GM21447 (cell line): ENCODE results near the gene NRN1.
"Not testable (repeated sequence)": the region's sequence is repeated elsewhere in the genome, so short reads cannot be mapped to it uniquely, and the experiment has no call there.

ENCODE experiments used
- ATAC-seq: cut with Tn5 transposase; IDR thresholded peaks from one replicate; pipeline ENCODE4 v1.9.1; 2021; ENCODE audit not compliant: unreplicated experiment

NRN1 gene

DNA sequence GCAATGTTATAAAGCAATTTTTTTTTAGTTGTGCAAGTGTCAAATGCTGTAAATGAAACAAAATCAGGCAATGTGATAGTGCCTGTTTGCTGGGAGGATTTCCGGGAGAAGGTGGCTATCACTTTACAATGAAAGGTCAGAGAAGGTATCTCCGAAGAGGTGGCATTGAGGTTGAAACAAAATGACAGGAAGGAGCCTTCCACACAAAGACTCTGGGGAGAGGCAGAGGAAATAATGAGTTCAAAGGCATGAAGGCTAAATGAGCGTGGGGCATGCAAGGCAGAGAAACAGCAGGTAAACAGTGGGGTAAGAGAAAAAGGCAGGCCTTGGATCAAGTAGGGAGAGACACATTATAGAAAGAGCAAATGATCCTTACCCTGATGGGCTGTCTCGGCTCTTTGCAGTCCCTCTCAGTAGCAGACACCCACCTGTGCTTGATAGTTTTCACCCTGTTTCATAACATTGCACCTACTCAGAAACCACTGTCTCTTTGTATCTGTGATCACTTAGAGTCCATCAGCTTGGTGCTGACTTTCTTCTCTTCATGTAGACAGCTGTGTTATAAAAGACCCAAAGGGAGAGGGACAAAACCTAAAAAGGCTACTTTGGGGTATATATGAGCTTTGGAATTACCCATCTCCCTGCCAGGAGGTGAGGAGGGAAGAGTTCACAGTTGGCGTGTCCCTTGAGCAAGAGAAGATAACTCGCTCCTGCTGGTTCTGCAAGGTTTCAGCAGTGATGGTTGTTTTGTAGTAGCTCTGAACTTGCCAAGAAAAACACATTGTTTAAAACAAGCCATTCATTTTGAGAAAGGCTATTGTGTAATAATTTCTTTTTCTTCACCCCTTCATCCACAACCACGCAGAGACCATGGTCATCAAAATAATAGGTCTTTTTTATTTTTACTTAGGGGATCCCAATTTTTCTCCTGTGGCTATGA is 22.3 kb downstream of the NRN1 start:
- no peak for ATAC-seq

DNA sequence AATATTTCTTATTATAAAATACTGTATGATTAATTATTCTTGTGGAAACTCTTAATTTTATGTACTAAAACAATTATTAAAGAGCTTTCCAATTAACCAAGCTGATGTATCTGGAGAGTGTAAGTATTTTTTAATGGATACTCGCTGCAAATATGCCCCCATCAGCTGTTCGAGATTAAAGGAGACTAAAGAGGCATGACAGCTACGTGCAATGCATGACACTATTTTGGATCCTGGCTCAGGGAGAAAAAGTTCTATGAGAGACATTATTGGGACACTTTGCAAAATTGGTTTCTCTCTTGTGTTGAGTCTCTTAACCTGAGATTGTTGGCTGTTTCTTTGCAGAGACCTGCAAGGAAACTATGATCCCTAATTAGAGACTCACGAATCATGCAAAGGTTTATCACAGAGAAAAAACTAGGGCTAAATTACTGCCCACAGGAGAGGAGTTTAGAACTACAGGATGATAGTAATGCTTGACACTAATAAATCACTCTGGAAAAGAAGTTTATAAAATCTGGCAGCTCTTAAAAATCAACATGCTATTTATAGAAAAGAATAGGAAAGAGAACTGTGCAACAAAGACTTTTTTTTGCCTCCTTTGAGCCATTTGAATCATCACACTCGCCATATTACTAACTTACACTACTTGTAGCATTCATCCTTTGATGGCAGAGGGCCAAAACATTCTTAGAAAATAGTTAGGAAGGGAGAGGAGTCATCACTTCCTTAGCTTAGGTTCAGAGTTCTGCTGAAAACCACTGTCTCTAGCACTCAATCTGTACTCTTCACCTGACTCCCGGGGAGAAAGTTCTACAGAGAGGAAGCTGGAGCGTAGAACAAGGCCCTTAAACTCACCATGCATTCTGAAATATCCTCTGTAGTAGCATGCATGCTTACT is 25.3 kb downstream of the NRN1 start:
- no peak for ATAC-seq

GRCh38 chr6:5979650-5980420 is 26.9 kb downstream of the NRN1 start:
- ATAC-seq: no peak

DNA sequence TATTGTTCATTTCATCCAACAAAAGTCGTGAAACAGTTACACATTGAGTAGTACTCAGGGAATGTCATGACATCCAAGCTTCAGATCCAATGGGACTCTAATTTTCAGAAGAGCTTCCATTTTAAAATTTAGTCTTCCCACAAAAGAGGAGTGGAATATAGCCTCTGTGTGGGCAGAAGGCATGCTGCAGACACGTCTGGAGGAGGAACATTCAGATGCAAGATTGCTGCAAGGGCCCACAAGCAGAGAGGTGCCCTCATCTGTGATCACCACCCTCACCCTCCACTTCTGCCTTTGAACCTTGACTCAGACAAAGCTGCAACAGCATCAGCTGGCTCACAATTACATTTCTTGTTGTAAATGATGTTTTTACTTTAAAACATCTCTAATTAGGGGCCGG is 29.9 kb downstream of the NRN1 start:
- no peak for ATAC-seq

DNA sequence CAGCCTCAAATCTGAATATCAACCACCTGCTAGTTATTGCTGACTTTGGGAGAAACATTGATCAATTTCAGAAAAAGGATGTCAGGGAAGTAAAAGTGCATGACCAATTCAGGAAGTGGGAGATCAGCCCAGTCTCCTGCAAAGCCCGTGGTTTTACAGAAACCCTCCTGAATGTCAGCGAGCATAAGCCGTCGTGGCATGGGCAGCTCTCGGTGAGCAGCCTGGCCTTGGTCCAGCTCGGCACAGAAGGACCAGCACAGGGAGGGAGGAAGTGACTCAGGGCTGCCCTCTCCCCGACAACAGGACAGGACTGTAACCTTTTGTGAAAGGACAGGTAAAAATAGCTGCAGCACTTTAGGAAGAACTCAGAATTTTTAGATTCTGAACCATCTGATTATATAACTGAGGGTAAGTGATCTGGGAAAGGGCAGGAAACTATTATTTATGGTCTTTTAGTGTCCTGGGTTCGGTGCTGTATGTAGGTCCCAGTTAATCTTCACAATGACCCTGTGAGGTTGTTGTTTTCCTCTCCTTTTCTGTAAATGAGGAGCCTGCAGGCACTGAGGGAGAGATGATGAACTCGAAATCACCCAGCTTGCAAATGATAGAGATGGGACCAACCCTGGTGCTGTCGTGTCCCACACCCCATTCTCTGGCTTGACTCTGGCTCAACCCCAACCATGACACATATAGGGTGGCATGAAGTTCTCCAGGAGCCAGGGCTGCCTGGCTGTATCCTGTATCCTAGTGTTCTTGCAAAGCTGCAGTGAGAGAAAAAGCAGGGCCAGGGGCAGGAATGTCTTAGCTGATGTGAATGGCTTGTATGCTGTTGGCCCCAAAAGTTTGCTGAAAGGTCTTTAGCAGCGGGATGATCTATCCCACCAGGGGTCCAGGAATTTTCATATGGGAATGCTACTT is 37.6 kb downstream of the NRN1 start:
- no peak for ATAC-seq

- not testable (repeated sequence) for ATAC-seq
Measured at GRCh38 chr6:5968036-5968435, 38.7 kb downstream of the NRN1 start.

DNA sequence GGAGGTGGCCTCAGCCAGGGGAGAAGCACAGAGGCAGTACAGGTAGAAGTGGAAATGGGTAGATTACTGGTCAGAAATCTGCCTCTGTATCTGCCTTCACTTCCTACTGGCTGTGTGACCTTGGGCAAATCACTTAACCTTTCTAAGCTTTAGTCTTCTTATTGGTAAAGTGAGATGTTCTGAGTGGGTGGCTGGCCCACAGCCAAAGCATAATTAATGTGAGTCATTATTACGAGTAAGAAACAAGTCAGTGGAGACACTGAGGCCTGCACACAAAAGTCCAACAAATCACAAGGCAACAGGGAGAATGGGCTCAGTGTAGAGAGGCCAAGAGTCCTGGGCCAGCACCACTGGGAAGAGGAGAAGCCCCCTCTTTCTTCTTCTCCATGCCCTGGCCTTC is 39.1 kb downstream of the NRN1 start:
- ATAC-seq: no peak

DNA sequence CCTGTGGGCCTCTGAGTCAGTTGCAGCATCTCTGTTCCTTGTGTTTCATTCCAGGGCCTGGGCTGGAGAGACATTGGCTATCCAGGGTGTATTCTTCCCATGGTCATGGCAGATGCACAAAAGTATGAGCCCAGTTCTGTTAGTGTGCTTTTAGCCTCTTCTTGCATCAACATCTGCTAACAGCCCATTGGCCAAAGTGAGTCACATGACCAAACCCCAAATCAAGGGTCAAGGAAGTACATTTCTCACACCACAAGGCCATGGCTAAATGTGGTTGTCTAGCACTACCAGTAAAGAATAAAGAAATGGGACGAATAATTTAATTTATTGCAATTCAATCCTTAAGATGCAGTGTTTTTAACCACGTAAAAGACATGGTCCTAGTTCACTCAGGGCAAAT is 43.9 kb downstream of the NRN1 start:
- ATAC-seq: no peak

GRCh38 chr6:5961836-5962235 is 44.9 kb downstream of the NRN1 start:
- no peak for ATAC-seq

DNA sequence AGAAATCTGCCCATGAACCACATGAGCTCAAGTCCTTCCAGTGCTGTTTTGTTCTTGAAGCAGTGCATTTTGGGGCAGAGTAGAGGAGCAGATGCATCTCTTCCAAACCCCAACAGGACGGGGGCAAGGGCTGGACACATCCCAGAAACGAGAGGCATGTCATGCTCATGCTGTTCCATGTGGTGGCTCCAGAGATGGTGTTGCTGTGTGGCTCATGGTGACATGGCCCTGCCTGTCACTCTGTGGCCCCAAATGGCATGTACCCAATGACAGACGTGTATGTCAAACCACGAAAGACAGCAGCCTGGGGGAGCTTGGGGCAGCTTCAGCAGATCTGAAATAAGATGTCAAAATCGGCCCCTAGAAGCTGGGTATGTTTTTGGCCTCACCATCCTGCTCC is 46.3 kb downstream of the NRN1 start:
- no peak for ATAC-seq

DNA sequence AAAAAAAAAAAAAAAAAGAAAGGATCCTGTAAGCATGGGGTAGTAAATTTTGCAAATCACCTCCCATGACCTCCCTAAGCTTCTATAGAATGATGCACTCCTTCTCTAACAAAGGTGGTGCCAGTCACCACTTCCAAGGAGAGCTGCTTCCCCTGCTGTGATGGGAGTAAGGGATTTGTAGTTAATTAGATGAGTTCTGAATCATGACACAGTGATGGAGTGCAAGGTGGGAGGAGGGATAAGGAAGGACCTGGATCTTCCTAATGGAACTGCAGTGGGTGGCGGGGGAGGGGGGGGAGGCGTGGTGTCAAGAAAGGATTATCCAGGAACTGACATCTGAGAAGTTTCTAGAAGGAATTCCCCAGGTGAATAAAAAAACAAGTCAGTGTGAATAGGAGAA is 47.8 kb downstream of the NRN1 start:
- no peak for ATAC-seq

GRCh38 chr6:5956939-5957338 is 49.8 kb downstream of the NRN1 start:
- no peak for ATAC-seq

DNA sequence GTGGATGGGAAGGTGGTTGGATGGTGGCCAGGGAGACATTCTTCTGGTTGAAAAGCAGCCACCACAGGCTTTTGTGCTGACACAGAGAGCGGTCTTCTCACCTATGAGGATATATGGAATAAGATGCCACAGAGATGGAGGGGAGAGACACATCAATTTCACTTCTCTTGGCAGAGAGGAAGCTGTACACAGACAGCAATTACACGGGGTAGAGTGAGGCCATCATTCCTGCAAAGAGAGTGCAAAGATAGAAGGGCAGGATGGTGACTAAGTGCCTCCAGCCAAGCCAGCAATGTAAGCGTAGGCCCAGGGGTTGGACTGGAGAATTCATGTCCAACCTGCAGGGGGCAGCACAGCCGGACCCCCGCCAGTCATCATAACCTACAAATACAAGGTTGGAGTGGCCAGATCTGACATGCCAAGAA is 56.4 kb downstream of the NRN1 start:
- ATAC-seq: no peak
